Omental fat pad (tissue), 4 donors: ENCODE results near the gene PFN2. TPM values are rescaled to one million over a fixed set of nuclear protein-coding genes. Genes with fewer than 3 reads are reported as not detected.

Source experiments
- ATAC-seq: fragments of 150-250 bp; one replicate; pipeline ENCODE4 v1.9.1; 2016; ENCODE audit warnings: mild to moderate bottlenecking, moderate library complexity; ENCODE audit not compliant: low FRiP score
- DNase-seq: peaks from one replicate; pipeline ENCODE4 v3.0.0-alpha.2; 2019; ENCODE audit warnings: low spot score
- total RNA-seq, 4 donors: library from RNA; depleted of rRNA; stranded (reverse); fragments of >200 nt; gene quantifications; one replicate each; pipeline ENCODE4 v1.1.0, GENCODE V29; 2016
- TF ChIP-seq, protein P1 (sequence below), 3 donors: fragments of 450-650 bp; IDR thresholded peaks; one replicate each; pipeline ENCODE4 v1.5.1; 2016 to 2017; ENCODE audit warnings: antibody characterized with exemption in 3 of 3, mild to moderate bottlenecking in 3 of 3, moderate library complexity in 2 of 3

PFN2 gene
- total RNA-seq, 4 donors from 2014 or later, result 26.0 to 53.1 (median 30.2) TPM

DNA sequence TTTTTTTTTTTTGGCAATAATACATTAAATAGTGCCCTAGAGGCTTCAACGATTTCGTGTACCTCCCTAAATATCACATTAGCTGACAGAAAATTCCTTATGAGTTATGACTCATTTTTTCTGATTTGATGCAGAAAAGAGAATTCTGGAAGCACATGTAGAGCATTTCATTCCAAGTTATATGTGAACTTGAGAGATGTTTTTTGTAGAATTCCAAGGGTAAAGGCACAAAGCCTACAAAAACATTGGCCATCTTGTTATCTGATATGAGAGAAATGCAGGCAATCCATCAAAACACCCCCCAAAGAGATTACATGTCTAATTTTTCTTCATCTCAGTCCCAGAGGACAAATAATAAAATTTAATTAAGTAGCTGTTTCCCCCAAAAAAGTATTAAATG lies 6.7 kb upstream of the PFN2 start:
- DNase-seq, result no peak
- ATAC-seq, result no peak
- TF ChIP-seq, protein P1, sequence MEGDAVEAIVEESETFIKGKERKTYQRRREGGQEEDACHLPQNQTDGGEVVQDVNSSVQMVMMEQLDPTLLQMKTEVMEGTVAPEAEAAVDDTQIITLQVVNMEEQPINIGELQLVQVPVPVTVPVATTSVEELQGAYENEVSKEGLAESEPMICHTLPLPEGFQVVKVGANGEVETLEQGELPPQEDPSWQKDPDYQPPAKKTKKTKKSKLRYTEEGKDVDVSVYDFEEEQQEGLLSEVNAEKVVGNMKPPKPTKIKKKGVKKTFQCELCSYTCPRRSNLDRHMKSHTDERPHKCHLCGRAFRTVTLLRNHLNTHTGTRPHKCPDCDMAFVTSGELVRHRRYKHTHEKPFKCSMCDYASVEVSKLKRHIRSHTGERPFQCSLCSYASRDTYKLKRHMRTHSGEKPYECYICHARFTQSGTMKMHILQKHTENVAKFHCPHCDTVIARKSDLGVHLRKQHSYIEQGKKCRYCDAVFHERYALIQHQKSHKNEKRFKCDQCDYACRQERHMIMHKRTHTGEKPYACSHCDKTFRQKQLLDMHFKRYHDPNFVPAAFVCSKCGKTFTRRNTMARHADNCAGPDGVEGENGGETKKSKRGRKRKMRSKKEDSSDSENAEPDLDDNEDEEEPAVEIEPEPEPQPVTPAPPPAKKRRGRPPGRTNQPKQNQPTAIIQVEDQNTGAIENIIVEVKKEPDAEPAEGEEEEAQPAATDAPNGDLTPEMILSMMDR (IDR thresholded peaks at IDR 0.05), result no peak

DNA sequence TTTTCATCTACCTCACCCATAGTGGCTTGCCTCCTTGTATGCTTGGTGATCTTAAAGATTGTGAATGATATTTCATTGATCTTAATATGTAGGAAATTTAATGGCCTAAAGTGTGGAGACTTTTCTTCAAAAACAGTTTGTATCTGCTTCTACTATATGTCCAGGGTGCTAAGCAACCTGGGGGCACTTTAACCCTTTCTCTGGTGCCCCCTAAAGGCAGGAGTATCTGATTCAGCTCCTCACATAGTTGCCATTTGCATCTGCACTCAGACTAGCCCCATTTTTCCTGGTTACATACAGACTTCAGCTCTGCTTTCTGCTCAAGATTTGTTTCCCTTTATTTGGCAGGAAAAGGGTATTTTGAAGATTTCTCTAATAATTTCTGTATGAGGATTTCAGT lies 5.2 kb upstream of the PFN2 start:
- ATAC-seq (no peak), DNase-seq (no peak)
- TF ChIP-seq, protein P1 (IDR thresholded peaks at IDR 0.05), result no peak

DNA sequence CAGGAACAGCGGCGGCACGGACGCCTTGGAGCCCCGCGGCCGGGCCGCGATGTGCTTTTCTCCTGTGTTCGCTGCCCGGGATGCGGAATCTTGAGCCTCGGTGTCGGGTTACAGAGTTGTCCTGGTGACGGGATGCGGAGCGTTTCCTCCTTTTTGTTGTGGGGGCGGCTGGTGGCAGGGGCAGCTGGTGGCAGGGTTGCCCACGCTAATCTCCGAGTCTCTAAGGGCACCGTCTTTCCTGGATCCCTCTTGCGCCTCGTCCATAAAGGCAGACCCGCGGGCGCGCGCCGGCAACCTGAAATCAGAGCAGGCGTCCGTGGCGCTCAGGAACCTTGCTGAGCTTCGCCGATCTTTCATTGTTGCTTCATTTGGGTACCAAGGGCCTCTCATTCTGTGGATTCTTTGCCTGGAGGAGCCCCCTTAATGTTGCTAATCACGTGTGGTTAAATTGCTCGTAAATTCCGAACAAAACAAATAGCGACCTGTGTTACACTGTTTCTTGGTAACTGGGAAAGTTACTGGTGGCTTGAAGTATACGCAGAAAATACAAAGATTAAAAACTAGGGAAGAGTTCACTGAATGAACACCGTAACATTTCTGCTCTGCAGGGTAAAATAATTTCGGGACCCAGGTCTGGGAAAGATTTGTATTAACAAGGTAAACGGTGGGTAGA lies 844 bp upstream of the PFN2 start:
- TF ChIP-seq, protein P1 (IDR thresholded peaks at IDR 0.05), result no peak
- ATAC-seq (peak; percentile 50), DNase-seq (no peak)

DNA sequence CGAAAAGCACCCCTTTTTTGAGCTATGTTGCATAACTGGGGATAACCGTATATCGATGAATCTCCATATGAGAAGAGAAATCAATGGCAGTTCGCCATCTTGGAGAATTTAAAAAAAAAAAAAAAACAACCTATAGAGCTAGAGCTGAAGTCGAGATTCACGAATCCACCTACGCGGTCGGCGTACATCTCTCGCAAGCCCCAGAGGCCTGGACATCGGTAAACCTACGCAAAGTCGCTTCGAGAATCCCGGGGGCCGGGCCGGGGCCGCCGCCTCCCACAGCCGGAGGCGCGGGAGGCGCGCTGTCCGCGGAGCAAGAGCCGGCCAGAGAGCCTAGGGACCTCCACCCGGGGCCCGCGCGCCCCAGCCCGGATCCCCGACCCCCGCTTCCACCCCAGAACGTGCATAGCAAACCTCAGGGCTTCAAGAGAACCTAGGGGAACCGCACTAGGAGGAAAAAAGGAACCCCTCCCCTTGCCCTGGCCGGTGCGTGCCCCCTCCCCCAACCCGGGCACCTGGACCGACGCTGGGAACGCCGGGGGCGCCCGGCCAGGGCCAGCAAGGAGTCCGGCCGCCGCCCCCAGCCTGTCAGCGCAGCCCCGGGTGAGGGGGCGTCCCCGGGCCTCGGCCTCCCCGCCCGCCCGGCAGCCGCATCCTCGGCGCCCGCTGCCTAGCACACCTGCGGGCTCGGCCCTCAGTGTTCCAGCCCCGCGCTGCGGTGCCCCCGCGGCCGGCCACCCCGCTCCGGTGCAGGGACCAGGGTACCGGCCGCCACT lies 567 bp downstream of the PFN2 start:
- DNase-seq, result peak; percentile 51
- TF ChIP-seq, protein P1 (IDR thresholded peaks at IDR 0.05), result no peak
- peak; percentile 66 for ATAC-seq

DNA sequence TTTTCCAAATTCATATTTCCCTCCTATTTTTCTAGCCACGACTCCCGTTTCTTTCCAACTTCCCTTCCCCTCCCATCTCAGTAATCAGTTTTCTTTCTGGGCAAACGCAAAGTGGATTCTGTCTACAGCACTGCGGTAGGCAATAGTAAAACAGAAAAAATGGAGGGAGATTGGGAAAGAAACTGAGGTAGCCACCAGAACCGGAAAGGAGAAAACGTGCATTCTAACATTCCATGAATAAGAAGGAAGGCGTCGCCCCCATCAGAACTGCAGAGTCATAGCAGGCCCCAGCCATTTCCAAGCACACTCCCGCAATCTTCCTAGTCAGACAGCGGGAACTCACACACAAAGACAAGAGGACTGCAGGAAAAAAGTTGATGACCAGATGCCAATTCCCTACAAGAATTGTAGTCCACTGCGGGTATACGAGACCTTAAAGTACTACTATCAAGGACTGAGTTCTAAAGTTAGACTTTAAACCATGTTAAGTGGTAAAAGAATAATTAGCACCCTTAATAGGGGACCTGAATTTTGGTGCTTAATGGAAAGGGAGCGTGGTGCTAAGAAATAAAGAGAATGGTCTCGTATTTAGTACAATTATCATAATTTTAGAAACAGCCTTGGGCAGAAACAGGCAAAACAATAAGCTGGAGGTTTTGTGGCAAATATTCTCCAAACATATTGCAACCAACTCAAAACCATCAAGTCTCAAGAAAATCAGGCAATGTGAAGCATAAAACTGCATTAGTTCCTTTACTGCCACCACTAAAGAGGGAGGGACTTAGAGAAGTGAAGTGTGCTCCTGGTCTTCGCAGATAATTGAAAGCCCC lies 1.4 kb downstream of the PFN2 start:
- ATAC-seq (peak; percentile 34), DNase-seq (no peak)
- TF ChIP-seq, protein P1 (IDR thresholded peaks at IDR 0.05), result no peak

DNA sequence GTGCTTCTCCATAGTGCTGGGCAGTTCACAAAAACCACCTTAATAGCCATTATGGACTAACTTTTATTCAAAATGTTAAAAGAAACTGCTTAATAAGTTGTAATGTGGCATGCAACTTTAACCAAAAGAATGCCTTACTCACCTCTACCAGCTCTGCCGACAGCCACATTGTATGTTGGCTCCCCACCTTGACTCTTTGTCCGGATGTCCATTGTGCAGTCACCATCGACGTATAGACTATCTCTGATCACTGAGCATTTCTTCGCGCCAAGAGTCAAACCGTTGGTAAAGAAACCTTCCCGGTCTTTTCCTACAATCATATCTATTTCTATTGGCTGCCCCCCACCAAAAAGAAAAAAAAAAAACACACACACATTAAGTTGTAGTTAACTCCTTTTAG lies 2.5 kb downstream of the PFN2 start:
- ATAC-seq, result no peak
- no peak for DNase-seq
- TF ChIP-seq, protein P1 (IDR thresholded peaks at IDR 0.05), result no peak
